HL-60/S4 (cell line): ENCODE measurements around the gene HEMK1.

Experiments used
- in situ Hi-C: fragments of 300-500 bp; cut with MboI; formaldehyde crosslinking; loops from 2 replicates; pipeline ENCODE4 v1.14.3; 2022; ENCODE audit warnings: low sequenced_read_pairs

HEMK1 gene, protein sequence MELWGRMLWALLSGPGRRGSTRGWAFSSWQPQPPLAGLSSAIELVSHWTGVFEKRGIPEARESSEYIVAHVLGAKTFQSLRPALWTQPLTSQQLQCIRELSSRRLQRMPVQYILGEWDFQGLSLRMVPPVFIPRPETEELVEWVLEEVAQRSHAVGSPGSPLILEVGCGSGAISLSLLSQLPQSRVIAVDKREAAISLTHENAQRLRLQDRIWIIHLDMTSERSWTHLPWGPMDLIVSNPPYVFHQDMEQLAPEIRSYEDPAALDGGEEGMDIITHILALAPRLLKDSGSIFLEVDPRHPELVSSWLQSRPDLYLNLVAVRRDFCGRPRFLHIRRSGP

DNA sequence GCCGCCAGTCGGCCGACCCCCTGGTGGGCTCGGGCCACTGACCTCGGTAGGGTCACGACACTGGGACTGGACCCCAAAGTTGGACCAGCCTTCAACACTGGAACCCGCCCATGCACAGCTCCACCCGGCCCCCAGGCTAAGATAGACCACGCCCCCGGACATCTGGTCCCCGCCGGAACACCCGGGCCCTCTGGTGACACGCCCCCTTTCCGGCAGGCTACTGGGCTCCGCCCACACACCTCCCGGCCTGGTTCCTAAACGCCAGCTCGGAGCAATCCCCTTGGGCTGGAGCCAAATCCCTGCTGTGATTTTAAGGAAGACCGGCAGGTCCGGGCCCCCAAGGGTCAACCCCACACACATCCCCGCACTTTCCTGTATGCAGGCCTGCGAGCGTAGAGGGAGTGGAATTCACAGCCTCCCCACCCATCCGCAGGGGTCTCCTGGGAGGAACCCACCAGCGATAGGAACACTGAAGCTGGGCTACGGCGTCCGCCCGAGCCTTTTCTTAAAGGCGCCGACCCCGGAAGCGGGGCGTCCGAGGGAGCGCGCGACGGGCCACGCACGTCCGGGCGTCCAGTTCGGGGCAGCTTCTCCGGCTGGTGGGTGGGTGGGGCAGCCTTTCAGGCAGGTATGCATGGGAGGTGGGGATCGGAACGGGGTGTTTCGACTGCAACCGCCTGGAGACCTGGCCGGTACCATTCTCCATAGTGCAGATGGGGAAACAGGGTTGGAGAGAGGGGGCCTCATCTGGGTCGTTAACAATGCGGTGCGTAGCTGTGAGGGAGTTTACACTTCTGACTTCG, at the start of gene HEMK1:
Gene HEMK1 (plus strand): TSS at position 576 of the 803 bp plus-strand sequence. CDS start 1,583 bp downstream, outside the sequence.
- in situ Hi-C loops: no loop called here

DNA sequence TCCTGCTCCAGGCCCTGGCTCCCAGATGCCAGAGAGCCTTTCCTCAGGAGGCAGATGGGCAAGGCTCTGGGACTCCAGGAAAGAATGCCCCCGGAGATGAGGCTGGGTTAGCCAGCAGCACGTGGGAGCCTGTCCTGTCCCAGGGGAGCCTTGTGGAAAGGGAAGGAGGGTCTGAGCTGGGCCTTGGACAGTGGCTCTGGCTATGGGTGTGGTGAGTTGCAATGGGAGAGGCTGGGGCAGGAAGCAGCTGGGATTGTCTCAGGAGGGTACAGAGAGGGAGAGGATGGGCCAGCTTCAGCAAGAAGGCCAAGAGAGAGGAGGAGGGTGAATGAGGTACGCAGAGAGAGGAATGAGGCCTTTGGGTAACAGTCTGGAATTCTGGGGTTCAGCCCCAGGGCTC, 48.5 kb upstream of the HEMK1 start:
- in situ Hi-C loops: no loop called here

DNA sequence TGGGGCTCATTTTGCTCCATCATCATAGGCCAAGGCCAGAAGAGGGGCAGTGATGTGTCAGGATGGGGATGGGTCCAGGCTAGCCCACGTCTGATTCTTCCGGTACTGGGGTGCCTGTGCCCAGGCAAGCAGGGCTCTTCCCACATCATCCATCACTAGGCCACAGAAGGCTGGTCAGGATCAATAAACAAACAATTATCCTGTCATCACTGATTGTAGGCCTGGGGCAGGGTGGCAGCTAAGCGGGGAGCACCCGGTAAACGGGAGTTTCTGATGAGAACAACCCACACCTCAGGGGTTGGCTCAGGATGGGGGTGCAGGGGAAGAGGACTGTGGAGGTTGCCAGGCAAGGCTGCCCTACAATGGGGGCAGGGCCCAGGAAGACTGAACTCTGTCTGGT, 47.8 kb upstream of the HEMK1 start:
- in situ Hi-C loops: no loop called here

DNA sequence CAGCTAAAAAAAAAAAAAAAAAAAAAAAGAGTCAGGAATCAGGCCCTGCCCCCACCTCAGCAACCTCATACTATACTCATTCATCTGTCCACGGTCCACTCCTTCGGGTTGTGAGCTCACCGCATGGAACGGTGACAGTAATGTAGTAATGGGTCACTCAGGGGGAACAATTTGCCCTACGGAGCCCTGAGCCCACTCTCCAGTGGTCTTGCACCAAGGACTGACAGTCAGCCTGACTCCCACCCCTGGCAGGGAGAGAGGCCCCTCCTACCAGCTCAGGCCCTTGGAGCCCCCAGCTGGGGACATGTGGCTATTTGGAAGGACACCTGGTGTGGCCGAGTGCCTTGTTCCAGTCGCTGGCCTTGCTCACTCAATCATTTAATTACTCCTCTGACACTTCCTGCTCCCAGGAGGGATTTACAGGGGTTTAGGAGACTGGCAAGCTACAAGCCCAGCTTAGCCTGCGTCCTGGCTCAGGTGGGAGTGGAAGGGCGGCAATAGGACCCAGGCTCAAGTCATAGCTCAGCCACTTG, 46.0 kb upstream of the HEMK1 start:
- in situ Hi-C loops: no loop called here

DNA sequence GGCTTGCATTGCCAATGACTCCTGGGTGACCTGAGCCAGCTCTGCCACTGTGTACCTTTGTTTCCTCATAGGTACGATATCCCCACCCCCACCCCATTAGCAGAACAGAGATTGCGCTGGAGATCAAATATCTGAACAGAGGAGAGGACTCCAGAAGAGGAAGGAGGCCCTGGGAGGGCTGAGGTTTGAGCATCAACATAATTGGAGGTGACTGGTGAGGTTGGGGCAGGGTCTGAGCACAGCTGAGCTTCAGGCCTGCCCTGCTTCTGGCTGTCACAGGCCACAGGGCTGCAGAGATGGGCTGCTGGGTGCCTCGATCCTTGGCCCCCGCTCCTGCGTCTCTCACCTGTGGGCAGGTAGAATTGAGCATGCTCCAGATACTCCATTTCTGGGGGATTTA, 44.6 kb upstream of the HEMK1 start:
- in situ Hi-C loops: loop anchor here (25.0 kb wide), 2 partner anchors 87 to 162 kb away; partner anchors contain the start of genes CYB561D2, NPRL2 and TMEM115

DNA sequence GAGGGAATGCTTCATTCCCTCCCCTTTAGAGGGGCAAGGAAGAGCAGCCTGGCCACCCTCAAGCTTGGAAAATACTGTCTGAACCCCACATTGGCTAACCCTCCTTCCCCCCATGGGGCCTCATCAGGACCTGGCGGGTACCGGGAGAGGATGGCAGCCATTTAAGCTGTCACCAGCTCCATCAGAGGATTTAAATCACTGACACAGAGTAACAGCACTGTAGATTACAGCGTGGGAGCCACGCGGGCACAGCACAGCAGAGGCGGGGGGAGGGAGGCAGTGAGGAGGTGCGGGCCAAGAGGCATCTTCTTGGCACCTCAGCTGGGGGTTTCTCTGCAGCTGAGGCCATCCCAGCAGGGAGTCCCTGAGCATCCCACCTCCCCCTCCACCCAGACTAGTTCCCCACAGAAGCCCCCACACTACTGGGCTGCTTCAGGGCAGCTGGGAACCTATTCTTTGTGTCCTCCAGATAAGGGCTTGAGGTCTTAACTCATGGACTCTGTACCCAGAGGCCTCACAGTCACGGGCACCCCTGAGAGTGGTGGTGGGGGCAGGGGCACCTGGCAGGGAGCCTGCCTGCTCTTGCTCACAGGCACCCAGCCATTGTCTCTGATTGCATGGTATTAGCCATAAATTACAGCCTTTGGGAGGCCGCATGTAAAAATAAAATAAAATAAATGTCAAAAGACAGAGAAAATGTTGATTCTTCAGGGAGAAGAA, 44.0 kb upstream of the HEMK1 start:
- in situ Hi-C loops: loop anchor here (25.0 kb wide), 2 partner anchors 88 to 163 kb away; partner anchors contain the start of genes CYB561D2, NPRL2 and TMEM115

DNA sequence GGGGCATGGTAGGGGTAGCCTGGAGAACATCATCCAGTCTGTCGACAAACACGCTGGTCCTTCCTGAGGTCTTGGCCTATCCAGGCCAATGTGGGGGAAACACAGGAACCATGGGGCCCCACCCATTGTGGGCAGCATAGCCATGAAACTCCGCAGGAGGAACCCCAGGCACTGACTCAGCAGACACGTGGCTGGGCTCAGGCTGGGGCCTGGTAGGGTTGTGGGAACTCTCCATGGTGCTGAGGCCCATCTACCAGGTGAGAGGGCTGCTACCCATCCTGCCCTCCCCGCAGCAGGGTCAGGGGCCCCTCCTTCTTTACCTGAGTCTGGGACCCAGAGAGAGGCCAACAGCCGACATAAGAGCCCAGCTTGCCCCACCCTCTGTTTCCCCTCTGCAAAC, 43.3 kb upstream of the HEMK1 start:
- in situ Hi-C loops: loop anchor here (25.0 kb wide), 2 partner anchors 89 to 164 kb away; partner anchors contain the start of genes CYB561D2, NPRL2 and TMEM115

DNA sequence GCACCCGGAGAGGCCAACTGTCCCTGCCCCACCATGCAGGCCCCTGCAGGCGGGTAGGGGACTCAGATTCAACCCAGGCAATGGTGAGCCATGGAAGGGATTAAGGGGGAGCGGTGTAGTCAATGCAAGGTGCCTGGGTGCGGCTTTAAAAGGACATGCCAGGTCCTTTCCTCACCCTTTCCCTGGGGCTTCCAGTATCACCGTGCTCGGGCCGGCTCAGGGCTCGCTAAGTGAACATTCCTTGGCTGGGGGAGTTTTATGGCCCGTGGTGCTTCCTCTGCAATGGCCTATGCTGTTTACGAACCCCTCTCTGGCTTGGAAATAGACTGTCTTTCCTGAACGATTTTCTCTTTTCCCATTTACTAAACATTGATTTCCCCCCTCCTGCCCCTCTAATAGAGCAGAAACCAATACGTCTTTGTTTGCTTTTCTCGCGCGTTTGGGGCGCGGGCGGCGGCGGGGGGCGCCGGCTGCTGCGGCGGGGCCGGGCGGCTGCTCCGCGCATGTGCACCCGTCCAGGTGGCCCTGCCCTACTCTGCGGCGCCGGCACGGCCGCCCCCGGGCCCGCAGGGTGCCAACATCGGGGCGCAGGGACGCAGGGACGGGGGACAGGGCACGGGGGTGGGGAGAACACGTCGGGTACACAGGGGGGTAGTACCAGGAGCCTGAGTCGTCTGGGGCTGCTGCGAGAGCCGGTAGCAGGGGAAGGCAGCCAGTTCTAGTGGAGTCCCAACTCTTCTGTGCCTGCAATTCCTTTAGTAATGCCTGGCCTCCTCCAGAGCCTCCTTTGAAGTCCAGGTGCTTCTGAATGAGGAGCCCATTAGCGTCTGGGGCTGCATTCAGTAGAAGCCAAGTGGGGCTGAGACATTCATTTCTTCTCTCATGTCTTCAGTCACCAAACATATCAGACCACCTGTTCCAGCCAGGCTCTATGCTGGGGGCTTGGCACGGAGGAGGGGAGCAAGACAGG, 39.0 kb upstream of the HEMK1 start:
- in situ Hi-C loops: loop anchor here (25.0 kb wide), 2 partner anchors 93 to 168 kb away; partner anchors contain the start of genes CYB561D2, NPRL2 and TMEM115

DNA sequence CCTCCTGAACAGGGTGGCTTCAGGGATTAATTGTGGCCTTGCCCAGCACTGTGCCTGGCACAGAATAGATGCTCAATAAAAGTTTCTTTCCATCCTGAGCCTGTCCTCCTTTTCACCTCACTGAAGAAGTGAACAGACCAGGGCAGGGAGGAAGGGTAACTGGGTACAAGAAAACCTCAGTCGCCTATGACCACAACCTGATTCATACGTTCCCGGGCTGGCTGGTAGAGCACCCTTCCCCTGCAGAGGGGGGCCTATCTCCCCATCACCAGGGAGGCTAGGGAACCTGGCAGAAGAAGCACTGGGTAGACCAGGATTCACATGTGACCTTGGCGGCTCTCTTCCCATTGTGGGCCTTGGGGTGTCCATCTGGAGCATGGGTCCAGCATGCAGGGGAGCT, 38.1 kb upstream of the HEMK1 start:
- in situ Hi-C loops: loop anchor here (25.0 kb wide), 2 partner anchors 94 to 169 kb away; partner anchors contain the start of genes CYB561D2, NPRL2 and TMEM115

DNA sequence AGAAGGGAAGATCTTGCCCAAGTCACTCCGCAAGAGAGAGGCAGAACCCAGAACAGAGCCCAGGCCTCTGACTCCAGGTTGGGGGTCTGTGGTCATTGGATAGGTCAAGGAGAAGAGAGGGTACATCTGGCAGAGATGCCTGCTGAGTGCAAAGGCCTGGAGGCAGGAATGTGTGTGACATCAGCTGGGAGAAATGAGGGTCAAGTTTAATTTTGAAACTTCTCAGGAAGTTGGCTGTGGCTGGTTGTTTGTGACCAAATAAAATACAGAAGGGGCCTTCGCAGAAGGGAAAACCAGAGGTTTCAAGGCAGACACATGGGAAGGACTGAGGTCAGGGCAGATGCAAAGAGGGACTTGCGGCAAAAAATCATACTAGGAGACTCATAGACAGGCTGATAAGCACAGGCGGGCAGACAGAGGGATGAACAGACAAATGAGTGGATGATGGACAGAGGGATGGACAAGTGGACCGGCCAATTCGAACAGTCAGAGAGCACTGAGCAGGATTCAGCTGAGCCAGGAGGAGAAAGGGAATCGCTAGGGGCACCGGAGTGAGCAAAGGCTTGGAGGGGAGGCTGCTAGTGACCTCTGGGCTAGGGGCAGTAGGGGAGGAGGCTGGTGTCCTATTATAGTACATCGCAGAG, 37.1 kb upstream of the HEMK1 start:
- in situ Hi-C loops: loop anchor here (25.0 kb wide), 2 partner anchors 95 to 170 kb away; partner anchors contain the start of genes CYB561D2, NPRL2 and TMEM115

DNA sequence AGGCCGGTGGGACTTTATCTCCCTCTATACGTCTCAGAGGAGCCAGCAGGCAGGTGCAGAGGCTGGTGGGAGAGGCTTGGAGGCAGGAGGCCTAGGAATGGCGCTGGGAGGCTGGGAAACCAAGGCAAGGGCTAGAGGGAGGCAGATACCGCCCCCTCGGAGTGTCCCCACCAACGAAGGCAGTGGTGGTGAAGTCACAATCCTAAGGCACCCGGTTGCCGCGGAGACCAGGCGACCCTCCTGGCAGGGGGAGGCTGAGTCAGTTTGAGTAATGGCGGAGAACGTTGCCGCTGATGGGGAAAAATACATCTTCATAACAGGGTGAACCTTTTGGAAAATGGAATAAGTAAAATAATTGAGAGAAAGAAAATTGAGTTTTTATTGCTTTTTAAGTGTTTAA, 36.0 kb upstream of the HEMK1 start:
- in situ Hi-C loops: loop anchor here (25.0 kb wide), 2 partner anchors 96 to 171 kb away; partner anchors contain the start of genes CYB561D2, NPRL2 and TMEM115

DNA sequence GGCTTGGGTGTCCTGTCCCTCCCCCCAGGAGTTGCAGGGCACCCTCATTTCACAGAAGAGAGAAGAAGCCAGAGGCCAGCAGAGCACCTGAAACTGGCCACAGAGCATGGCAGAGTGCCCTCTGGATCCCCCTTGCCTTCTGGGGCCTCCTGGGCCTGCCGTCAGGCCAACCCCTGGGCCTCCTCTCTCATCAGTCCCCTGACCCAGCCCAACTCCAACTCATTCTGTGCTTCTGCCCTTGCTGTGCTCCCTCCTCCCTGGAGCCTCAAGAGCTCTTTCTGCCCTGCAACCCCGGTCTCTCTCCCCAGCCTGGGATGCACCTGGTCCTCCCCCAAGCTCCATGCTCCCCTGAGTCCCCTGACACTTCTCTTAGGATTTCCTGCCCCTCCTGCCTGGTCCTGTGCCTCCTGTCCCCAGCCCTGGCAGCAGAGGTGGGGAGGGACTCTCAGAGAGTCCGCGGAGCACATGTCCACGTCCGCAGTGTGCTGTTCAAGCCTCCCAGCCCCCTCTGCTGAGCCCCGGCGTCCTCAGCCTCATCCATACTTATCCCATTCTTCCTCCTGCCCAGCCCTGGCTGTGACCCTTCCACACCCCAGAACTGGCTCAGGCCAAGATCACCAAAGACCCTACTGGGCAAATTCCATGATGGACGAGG, 35.4 kb upstream of the HEMK1 start:
- in situ Hi-C loops: loop anchor here (25.0 kb wide), 2 partner anchors 97 to 172 kb away; partner anchors contain the start of genes CYB561D2, NPRL2 and TMEM115

DNA sequence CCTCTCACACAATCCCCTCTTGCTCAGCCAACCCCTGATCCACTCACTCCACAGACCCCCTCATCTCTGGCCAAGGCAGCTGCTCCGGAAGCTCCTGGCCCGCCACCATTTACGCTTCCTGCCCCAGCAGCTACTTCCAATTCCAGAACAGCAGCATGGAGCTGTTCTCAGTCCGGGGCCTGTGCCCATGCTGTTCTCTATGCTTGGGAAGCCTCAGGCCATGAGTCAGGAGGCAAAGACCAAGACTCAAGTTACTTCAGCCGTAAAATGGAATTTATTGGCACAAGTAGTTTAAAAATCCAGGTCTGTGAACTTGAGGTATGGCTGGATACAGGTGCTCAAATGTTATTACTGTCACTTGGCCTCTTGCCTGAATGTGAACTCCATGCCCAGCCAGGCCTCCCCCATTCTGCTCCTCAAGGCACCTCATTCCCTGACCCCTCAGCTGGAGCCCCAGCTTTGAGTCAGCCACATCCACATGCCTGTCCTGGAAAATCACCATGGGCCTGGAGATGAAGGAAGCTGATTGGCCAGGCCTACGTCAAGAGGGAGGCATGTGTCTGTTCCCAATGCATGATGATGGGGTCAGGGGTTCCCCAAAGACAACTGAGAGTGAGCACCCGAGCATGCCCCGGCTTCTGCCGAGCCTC, 34.5 kb upstream of the HEMK1 start:
- in situ Hi-C loops: loop anchor here (25.0 kb wide), 2 partner anchors 98 to 173 kb away; partner anchors contain the start of genes CYB561D2, NPRL2 and TMEM115

DNA sequence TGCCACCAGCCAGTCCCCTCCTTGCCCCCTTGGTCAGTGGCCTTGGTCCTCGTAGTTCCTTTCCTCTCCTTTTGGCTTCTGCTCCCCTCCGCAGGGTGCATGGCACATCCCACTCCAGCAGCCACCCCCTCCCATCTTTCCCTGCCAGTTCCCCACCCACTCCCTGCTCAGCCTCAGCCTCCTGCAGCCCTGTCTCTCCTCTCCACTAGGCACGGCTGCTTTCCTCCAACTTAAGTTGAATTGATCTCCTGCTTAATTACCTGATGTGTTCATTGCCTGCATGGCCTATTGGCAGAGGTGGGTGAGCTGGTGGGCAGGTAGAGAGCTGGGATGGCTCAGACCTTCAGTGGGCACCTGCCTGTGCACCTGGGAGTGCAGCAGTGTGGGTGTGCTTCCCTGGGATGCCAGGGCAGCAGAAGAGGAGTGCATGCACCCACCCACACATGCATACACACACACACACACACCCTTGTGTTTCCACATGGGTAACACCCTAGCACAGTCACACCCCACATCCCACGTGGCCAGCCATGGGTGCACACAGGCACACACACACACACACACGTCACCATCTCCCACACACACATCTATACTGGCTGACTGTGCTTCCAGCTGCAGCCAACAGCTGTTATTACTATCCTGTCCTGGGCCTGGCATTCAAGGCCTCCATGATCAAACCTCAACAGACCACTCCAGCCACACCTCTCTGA, 32.7 kb upstream of the HEMK1 start:
- in situ Hi-C loops: loop anchor here (25.0 kb wide), 2 partner anchors 99 to 174 kb away; partner anchors contain the start of genes CYB561D2, NPRL2 and TMEM115

DNA sequence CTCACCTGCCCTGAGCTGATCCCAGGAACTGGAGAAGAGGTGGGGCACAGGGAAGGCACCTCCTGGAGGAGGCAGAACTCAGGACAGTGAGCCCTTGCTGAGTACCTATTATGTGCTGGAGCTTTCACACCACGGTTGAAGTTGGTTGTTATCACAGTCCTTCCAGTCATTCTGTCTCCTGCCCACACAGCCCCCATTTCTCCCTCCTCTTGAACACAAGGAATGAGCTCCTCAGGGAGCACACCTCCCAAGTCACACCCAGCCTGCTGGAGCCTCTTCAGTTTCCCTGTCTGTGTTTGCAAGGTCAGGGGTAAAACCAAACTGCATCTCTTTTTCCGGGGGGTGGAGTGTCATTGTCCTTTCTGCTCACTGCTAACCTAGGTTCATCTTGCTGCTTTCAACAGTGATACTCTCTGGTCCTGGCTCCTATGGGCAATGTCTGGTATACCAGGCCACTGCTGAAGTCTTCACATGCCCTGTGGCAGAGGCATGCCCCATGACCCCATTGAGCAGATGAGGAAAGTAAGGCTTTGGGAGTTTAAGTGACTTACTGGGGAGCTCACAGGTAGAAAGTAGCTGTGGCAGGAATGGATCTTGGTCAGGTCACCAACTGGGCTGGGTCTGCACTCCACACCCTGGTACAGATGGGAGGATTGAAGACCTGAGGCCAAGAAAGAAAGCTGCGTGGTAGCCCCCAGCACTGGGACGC, 31.7 kb upstream of the HEMK1 start:
- in situ Hi-C loops: loop anchor here (25.0 kb wide), 2 partner anchors 100 to 175 kb away; partner anchors contain the start of genes CYB561D2, NPRL2 and TMEM115
